GM21390 (cell line): Measurements from ENCODE around the gene KCNIP3.

Experiments
- ATAC-seq: cut with Tn5 transposase; IDR thresholded peaks from one replicate; pipeline ENCODE4 v1.9.1; 2021; ENCODE audit not compliant: unreplicated experiment

KCNIP3 gene

DNA sequence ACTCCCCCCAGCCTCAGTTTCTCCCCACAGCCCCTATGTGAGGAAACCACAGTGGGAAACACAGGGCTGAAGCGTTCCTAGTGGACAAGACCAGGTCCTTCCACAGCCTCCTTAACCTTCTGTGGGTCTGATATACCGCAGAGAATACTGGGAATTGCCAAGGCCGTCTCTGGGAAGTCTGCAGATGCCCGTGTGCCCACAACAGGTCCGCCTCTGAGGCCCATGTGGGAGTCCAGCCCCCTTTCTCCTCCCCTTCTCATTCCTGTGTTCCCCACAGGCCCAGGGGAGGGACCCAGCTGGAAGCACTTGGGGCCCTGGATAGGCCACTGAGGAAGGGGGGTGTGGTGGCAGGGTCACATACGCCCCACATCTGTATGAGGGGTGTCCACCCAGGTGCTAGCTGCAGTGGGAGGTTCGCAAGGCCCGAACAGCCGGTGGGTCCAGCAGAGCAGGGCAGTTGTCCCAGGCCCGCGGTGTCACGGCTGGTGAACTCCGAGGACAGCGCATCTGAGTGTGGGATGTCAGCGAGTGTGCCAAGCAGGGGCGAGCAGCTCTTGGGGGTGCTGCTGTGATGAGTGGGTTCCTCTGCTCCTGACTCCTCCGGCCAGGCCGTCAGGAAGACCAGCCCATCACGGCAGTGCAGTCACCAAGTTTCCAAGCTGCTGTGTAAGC, 2.4 kb upstream of the KCNIP3 start:
- ATAC-seq, result no peak

DNA sequence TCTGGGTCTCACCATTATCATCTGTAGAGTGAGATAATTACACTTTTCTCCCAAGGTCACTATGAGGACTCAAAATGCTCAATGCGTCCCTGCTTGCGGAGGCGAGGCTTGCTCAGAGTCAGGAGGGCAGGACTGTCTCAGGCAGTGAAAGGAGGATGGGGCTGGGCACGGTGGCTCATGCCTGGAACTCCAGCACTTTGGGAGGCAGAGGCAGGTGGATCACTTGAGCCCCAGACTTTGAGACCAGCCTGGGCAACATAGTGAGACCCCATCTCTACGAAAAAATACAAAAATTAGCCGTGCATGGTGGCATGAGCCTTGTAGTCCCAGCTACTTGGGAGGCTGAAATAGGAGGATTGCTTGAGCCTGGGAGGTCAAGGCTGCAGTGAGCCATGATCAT, 1.8 kb upstream of the KCNIP3 start:
- ATAC-seq, result no peak

DNA sequence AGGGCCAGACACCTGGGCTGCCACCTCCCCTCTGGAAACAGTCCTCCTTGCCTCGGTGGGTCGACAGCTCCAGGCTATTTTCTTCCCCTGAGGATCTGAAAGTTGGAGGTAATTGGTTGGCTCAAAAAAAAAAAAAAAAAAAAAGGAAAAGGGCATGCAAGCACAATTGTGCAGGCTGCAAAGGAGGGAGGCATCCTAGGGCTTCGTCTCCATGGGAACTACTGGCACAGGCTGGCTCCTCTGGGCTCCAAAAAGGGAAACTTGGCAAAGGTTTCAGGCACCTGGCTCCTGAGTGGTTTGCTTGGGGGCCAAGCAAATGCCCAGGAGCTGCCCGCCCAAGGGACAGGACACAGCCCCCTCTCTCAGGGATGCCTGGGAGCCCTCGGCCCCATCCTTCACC, 1.1 kb upstream of the KCNIP3 start:
- no peak for ATAC-seq

DNA sequence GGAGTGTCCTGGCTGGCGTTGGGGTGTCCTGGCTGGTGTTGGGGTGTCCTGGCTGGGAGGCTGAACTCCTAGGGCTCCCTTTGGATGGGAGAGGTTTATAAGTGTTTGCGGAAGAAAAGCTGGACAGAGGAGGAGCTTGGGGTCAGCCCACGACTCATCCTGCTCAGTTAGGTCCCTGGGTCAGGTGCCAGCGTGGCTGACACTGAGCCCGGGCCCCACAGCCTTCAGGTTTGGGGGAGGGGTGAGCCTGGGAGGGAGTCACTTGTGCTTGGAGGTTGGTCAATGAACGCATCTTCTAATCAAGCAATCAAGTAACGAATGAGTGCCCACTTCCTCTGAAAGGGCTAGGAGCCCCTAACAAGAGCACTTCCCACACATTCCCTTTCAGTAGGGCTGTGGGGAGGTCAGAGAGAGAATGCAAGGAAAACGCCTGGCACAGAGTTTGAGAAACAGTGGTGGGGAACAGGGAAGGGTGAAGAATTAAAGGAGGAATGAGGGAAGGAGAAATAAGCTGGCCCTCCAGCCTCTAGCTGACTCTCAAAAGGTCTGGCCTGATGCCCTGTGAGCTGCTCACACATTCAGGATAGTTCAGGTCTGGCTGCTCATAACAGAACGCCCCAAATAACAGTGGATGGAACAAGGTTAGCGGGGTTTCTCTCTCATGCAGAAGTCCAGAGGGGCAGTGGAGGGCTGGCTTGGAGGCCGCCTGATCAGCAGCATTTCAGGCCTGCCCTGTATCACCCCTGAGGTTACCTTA, 670 bp downstream of the KCNIP3 start:
- no peak for ATAC-seq

DNA sequence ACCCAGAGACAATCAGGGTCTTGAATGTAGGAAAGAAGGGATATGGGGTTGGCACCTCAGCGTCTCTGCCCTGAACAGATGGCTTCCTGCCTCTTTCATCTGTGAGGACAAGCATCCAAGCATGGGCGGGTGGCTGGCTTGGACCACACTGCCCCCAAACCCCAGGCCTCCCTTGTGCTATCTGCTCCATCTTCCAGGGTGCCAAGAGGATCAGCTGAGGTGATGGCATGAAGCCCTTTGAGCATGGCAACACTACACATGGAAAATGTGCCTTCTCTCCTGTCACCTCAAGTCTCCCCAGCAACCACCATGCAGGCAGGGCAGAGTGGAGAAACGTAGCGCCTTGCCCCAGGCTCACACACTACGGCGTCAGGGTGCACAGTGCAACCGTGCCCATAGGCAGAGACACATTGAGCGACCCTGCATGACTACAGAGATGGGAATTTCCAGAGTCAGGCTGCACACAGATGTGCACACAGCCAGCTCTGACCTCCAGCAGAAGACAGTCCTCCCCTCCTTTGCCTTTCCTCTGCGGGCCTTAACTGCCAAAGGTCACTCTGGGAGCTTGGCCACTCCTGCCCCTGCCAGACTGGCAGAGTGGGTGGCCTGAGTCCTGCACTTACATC, 1.5 kb downstream of the KCNIP3 start:
- no peak for ATAC-seq

DNA sequence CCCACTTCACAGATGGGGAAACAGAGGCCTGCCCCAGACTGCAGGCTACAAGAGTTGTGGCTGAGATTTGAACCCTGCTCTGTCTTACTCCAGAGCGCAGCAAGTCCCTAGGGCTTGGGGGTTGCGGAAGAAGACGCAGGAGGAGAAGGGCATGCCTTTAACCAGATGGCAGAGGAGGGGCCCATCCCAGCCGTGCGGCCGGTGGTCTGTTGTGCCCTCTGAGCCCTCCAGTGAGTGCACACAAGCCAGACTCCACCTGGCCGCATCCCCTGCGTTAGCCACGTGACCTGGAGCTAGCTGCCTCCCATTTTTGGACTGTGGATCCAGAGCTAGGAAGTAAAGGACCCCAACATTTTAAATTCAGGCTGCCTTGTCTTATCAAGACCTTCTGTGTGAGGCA, 2.8 kb downstream of the KCNIP3 start:
- no peak for ATAC-seq

DNA sequence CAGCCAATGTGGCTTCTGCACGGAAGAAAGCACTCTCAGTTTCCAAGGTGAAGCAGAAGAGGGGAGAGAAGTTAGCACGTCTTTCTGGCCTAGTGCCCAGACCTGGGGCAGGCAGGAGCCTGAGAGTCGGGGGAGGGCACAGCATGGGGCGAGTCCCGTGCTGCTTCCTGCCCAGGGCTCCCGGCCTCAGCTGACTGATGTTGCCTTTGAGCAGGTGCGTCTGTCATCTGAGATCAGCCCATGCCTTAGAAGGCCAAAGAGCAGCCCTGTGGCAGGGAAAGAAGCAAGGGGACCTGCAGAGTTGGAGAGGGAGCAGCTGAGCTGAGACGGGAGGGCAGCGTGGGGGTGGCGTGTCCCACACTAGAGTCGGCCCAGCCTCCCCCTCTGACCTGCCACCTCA, 3.3 kb downstream of the KCNIP3 start:
- ATAC-seq, result no peak

DNA sequence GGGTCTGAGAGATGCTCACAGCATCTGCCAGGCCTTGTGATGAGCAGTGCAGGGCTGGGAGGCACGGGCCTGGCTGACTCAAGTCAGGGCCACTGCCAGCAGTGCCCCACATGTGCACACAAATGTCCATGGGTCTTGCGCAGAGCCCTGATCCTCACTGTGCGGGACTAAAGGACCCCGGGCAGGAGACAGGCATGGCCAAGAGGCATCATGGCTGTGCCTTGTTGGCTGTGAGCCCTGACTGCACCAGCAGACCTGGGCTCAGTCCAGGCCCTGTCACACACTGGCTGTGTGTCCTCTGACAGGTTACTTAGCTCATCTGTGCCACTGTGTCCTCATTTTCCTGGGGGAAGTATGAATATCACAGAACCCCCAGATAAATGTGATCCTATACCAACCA, 4.0 kb downstream of the KCNIP3 start:
- ATAC-seq, result no peak

DNA sequence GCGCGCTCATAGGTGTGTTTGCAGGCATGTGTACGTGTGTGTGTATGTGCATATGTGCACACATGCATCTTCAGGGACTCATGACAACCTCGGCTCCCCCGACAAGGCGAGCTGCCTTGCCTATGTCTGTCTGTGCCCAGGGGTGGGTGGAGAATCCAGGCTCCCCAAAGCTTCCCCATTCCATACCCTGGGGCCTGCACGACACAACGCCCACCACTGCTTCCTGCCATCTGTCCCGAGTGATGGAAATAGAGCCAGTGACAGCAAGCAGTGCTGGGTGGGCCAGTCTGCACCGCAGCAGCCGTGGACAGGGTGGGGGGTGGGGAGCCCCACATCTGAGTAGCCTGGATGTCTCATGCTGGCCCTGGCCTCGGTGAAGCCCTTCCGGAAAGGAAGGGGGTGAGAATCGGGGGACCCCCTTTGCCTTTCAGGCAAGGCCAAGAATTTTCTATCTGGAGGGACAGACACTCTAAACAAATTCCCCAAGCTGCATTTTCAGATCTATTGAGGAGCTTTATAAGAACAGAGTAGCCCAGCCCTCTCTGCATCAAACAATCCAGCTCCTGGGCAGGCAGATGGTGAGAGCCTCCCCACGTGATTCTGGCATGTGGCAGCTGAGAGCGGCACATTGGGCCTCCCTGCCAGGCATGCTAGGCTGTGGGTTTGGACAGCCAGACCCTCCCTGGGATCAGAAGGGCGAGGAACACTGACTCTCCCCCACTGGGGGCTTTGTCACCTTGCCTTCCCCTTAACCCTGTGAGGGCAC, 4.9 kb downstream of the KCNIP3 start:
- no peak for ATAC-seq

DNA sequence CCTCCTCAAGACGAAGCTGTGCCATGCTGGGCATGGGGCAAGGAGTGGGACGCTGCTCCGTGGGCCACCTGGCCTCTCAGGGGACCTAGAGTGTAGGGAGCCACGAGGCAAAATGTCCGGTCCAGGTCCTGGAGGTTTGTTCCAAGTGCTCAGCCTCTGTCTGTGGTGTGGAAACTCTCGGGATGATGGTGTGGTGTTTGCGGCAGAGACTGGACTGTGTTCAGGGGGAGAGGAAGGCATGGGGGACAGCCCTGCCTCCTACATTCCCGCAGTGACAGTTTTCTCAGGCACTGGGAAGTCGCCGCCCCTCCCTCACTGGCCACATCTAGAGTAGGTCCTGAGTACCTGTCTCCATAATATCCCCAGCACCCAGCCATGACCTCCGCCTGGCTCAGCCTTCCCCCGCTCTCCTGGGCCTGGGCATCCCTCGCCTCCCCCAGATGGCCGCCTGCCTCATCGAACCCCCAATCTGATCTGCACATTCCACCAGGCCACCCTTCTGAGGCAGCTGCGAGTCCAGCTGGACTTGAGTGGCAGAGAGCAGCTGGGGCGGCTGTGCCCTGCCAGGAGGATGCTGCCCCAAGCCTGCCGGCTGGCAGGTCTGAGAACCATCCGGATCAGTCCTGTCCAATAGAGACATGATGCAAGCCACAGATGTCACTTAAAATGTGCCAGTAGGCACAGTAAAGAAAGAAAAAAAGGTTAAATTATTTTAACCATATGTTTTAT, 6.2 kb downstream of the KCNIP3 start:
- ATAC-seq, result no peak

DNA sequence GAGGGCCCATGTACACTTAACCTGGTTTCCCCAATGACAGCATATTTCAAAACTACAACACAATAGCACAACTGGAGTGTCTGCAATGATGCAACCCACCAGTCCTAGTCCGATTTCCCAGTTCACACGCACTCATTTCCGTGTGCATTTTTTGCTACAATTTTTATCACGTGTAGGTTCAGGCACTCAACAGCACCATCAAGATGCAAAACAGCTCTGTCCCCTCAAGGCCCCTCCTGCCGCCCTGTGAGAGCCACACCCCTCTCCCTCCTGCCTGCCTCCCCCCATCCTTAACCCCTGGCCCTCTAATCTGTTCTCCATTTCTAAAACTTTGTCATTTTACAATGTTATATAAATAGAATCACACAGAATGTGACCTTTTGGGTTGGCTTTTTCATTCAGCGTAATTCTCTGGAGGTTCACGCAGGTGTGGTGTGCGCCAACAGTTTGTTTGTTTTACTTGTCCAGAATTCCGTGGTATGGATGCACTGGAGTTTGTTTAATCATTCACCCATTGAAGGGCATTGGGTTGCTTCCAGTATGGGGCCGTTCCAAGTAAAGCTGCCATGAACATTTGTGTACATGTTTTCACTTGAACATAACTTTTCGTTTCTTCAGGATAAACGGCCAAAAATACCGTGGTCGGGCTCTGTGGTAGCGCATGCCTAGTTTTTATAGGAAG, 8.4 kb downstream of the KCNIP3 start:
- no peak for ATAC-seq

DNA sequence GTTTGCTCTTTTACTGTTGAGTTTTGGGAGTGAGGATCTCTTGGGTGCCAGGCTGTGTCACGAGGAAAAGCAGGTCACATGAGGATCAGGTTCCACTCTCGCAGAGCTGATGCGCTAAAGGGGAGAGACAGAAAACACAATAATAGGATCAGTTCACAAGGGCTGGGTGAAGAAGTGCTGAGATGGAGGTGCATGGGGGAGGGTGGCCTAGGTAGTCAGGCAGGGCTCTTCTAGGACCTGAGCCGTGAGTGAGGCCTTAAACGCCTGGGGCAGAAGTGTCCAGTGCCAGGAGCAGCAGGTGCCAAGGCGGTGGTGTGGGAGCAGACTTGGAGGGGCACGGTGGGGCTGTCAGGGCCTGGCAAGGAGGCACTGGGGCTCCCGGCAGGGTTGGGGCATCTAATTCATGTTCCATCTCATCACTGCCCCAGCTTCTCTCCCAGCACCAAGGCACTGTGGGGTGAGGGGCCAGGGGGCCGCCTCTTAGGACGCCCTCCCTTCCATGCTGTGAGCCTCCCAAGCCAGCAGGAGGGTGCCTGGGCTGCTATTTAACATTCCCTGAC, 9.3 kb downstream of the KCNIP3 start:
- ATAC-seq, result no peak

DNA sequence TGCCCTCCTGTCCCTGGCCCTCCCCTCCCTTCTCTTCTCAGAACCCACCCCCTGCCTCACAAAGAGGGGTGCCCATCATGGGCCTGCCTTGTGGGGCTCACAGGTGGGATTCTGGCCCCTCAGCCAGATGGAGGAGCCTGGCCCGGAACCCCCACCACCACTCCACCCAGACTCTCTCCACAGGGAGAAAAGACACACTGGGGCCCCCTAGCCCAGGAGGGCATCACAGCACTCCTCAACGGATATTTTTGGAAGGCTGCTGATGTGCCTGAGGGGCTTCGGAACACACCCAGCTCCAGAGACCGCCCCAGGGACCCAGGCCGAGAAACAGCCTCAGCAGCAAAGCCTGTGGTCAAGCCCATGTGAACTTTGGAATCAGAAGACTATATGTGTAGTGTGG, 9.9 kb downstream of the KCNIP3 start:
- ATAC-seq, result no peak

DNA sequence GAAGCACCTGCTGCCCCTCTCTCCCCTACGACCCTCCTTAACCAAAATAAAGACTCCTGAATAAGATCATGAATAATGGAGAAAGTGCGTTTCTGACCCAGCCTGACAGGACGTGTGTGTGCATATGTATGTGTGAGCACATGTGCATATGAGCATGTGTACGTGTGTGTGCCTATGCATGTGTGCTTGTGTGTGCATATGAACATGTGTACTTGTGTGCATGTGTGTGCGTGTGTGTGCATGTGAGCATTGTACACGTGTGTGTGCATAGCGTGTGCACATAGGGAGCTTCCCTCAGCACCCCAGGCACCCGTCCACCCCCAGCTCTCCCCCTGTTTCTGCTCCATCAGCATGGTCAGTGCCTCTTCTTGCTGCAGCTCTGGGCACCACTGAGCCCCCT, 10.7 kb downstream of the KCNIP3 start:
- no peak for ATAC-seq

DNA sequence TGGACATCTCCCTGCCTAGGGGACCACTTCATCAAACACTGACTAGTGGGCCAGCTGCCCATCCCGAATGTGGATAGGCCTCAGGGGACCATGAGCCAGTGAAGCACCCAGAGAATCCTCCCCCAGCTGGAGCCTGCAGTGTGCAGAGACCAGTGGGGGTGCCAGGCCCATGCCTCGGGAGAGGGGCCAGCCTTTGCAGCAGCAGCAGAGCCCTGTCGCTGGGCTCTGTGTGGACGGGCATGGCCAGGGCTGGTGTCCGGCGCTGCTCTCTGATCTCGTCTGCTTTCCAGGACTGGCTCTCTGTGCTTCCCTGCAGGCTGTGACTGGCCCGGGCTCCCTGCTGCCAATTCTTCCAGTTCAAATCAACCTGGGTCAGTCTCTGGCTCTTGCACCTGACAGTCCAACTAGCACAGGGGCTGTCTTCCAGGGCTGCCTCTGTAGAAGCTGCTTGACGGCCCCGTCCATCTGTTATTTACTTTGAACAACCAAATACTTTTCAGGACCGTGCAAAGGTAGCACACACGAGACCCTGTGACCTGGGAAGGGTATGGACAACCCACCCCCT, 11.4 kb downstream of the KCNIP3 start:
- no peak for ATAC-seq

DNA sequence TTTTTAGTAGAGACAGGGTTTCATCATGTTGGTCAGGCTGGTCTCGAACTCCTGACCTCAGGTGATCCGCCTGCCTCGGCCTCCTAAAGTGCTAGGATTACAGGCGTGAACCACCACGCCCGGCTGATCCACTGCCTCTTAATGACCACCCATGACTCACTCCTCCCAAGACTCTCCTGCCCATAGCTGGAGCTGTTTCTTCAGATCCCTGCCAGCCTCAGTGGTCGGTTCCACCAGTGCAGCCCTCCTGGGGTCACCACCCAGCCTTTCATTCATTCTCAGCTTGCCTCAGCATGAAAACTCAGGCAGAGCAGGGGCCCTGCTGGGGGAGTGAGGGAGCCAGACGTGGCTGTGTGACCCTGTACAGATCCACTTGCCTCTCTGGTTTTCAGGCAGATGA, 12.5 kb downstream of the KCNIP3 start:
- ATAC-seq, result no peak

DNA sequence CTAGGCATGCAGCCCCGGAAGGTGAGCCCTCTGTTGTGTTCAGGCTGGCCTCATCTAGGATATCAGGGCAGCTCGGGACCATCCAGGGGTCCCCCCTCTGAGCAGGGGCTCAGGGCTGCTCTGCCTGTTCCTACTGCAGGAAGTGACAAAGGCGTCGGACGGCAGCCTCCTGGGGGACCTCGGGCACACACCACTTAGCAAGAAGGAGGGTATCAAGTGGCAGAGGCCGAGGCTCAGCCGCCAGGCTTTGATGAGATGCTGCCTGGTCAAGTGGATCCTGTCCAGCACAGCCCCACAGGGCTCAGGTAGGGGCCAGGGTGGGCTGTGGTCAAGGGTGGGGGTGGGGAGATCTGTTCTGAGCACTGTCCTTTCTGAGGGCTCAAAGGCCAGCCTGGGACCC, 13.1 kb downstream of the KCNIP3 start:
- ATAC-seq, result no peak

DNA sequence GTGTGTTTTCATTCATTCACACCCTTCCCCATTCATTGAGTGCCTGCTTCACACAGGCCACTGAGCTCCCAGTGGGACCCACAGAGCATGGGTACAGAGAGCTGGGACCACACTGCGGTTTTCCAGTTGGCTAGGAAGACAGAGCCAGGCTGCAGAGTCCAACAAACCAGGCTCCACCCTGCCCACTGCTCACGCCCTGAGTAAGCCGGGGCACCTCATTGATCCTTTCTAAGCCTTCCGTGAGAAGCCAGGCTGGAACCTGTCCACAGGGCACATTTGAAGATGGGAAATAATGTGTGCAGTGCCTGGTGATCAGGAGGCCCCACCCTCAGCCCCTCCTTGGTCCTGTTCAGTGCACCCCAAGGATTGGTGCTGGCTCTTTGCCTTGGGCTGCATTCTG, 13.5 kb downstream of the KCNIP3 start:
- ATAC-seq, result no peak

DNA sequence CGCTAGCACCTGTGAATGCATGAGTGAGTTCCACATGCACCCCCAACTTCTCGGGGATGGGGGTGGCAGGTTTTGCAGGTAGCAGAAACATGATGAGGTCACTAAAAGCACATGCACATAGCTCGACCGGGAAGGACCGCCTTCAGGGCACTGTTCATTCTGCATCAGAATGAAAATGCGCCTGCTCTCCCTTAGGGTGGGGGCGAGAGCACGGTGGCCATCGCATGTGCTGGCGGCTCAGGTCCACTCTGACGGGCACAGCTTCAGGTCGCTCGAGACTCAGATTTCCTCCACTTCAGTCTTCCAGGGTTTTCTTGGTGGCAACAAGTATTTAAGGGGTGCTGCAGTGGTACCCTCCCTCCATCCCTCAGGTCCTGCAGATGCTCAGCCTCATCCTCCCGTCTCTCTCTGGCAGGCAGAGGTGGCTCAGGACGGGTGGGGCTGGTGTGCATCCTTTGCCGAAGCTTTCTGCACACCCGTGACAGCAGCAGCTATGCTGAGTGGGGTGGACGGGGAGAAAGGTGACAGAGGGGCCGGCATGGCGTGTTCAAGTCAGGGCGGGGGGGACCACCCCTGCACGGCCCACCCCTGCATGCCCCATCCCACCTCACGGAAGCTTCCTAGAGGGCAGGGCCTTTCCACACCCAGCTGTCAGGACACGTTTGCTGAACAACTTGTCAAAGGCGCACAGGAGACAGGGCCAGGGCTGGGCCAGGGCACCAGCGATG, 14.8 kb downstream of the KCNIP3 start:
- ATAC-seq, result no peak
